Ishikawa (cell line): ENCODE measurements around the gene TAGLN.

Source experiments
- CEBPB ChIP-seq: IDR thresholded peaks from 2 replicates; pipeline ENCODE4 v1.6.1; 2012
- CREB1 ChIP-seq: IDR thresholded peaks from 2 replicates; pipeline ENCODE4 v1.6.1; 2012; ENCODE audit warnings: low read depth
- EGR1 ChIP-seq: IDR thresholded peaks from 2 replicates; pipeline ENCODE4 v1.6.1; 2012
- EP300 ChIP-seq: IDR thresholded peaks from 2 replicates; pipeline ENCODE4 v1.6.1; 2012; ENCODE audit warnings: borderline replicate concordance
- FOXM1 ChIP-seq: IDR thresholded peaks from 2 replicates; pipeline ENCODE4 v1.6.1; 2012; ENCODE audit warnings: low read depth, borderline replicate concordance
- MAX ChIP-seq: IDR thresholded peaks from 2 replicates; pipeline ENCODE4 v1.6.1; 2012
- NFIC ChIP-seq: IDR thresholded peaks from 2 replicates; pipeline ENCODE4 v1.6.1; 2012
- RAD21 ChIP-seq: IDR thresholded peaks from 2 replicates; pipeline ENCODE4 v1.6.1; 2012; ENCODE audit warnings: low read depth
- TAF1 ChIP-seq: IDR thresholded peaks from 2 replicates; pipeline ENCODE4 v1.6.1; 2012; ENCODE audit warnings: low read depth, mild to moderate bottlenecking
- TCF12 ChIP-seq: IDR thresholded peaks from 2 replicates; pipeline ENCODE4 v1.6.1; 2012; ENCODE audit warnings: low read depth
- TEAD4 ChIP-seq: IDR thresholded peaks from 2 replicates; pipeline ENCODE4 v1.6.1; 2012
- USF1 ChIP-seq: IDR thresholded peaks from 2 replicates; pipeline ENCODE4 v1.6.1; 2012
- YY1 ChIP-seq: IDR thresholded peaks from 2 replicates; pipeline ENCODE4 v1.6.1; 2012; ENCODE audit warnings: low read depth
- ZBTB7A ChIP-seq: IDR thresholded peaks from 2 replicates; pipeline ENCODE4 v1.6.1; 2012; ENCODE audit warnings: low read depth
- TF ChIP-seq, protein P1 (sequence below): IDR thresholded peaks from 2 replicates; pipeline ENCODE4 v1.6.1; 2012; ENCODE audit warnings: low read depth, mild to moderate bottlenecking

TAGLN gene

DNA sequence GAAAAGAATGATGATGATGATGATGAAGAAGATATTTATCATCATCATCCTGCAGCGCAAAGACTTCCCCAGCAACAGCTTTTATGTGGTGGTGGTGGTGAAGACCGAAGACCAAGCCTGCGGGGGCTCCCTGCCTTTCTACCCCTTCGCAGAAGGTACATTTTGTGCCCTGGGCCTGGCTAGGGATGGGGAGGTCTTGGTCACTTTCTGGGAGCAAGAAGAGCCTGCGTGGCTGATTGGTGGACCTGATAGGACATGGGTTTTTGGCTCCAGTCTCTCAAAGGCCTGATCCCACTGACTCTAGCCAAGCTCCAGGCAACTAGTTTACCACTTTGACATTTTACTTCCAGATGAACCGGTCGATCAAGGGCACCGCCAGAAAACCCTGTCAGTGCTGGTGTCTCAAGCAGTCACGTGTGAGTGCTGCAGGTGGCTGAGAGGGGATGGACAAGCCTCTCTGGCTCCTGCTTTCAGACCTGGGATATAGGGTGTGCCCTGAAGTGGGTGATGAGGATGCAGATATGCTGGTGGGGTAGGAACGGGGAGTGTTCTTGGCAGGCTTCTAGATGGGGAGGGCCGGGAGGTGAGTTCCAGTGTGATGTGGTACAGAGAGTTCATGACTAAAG lies 15.3 kb upstream of the TAGLN start:
- no peak for TF ChIP-seq RAD21
- no peak for TF ChIP-seq EGR1
- no peak for TF ChIP-seq TCF12
- no peak for TF ChIP-seq MAX
- no peak for TF ChIP-seq NFIC
- TF ChIP-seq TEAD4, result no peak
- TF ChIP-seq CREB1, result no peak
- no peak for TF ChIP-seq EP300
- no peak for TF ChIP-seq FOXM1
- TF ChIP-seq, protein P1, sequence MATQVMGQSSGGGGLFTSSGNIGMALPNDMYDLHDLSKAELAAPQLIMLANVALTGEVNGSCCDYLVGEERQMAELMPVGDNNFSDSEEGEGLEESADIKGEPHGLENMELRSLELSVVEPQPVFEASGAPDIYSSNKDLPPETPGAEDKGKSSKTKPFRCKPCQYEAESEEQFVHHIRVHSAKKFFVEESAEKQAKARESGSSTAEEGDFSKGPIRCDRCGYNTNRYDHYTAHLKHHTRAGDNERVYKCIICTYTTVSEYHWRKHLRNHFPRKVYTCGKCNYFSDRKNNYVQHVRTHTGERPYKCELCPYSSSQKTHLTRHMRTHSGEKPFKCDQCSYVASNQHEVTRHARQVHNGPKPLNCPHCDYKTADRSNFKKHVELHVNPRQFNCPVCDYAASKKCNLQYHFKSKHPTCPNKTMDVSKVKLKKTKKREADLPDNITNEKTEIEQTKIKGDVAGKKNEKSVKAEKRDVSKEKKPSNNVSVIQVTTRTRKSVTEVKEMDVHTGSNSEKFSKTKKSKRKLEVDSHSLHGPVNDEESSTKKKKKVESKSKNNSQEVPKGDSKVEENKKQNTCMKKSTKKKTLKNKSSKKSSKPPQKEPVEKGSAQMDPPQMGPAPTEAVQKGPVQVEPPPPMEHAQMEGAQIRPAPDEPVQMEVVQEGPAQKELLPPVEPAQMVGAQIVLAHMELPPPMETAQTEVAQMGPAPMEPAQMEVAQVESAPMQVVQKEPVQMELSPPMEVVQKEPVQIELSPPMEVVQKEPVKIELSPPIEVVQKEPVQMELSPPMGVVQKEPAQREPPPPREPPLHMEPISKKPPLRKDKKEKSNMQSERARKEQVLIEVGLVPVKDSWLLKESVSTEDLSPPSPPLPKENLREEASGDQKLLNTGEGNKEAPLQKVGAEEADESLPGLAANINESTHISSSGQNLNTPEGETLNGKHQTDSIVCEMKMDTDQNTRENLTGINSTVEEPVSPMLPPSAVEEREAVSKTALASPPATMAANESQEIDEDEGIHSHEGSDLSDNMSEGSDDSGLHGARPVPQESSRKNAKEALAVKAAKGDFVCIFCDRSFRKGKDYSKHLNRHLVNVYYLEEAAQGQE, result no peak
- no peak for TF ChIP-seq ZBTB7A
- TF ChIP-seq TAF1, result no peak
- no peak for TF ChIP-seq USF1
- TF ChIP-seq YY1, result no peak

GRCh38 chr11:117185736-117186430 lies 13.3 kb upstream of the TAGLN start:
- no peak for TF ChIP-seq CREB1

- TF ChIP-seq, protein P1, result no peak
- TF ChIP-seq FOXM1, result no peak
- no peak for TF ChIP-seq TAF1
- TF ChIP-seq TCF12, result no peak
- no peak for TF ChIP-seq RAD21
- TF ChIP-seq USF1, result no peak
- TF ChIP-seq CREB1, result no peak
- TF ChIP-seq NFIC, result no peak
- no peak for TF ChIP-seq YY1
- TF ChIP-seq ZBTB7A, result no peak
- no peak for TF ChIP-seq MAX
- no peak for TF ChIP-seq EP300
- TF ChIP-seq TEAD4, result no peak
- no peak for TF ChIP-seq EGR1
- TF ChIP-seq CEBPB, result no peak
Observed at GRCh38 chr11:117186431-117186761, 12.8 kb upstream of the TAGLN start.

DNA sequence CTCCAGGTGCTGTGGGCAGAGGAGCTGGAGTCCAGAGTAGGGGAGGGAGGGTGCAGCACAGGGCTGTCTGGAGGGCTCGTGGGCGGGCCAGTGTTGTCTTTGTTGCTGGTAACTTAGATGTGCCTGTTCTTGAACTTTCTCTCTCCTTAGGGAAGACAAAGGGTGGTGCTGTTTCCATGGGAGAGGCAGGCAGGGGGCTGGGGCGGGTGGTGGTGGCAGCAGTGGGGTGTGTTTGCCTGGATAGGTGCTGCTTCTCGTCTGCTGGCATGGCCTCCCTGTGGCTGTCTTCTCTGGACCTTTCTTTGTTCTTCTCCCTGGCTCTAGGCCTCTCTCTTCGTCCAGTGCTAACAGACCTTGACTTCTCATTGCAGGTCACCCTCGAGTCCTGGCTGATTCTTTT lies 12.2 kb upstream of the TAGLN start:
- TF ChIP-seq TEAD4 (no peak), CREB1 (no peak), FOXM1 (no peak)

GRCh38 chr11:117187428-117187798 lies 11.8 kb upstream of the TAGLN start:
- TF ChIP-seq CEBPB (no peak), ZBTB7A (no peak), TEAD4 (no peak), YY1 (no peak), EP300 (no peak), NFIC (no peak), MAX (no peak)
